Fibroblast of villous mesenchyme (primary cell): Measurements from ENCODE around the gene RSPH4A. TPM values are rescaled to one million over a fixed set of nuclear protein-coding genes. Genes with fewer than 3 reads are reported as not detected.

Experiments
- DNase-seq: peaks from one replicate; pipeline ENCODE4 v3.0.0-alpha.2; 2010; ENCODE audit warnings: low read depth
- H3K4me3 ChIP-seq: 2 replicates; pipeline ENCODE4 v1.5.1; 2011; ENCODE audit warnings: low read depth, mild to moderate bottlenecking, low read length
- CTCF ChIP-seq: IDR thresholded peaks from 2 replicates; pipeline ENCODE4 v1.5.1; 2012; ENCODE audit warnings: low read depth, mild to moderate bottlenecking, low read length; ENCODE audit not compliant: insufficient read depth
- total RNA-seq: library from RNA; depleted of rRNA; stranded (reverse); fragments of >200 nt; gene quantifications from 2 replicates; pipeline ENCODE4 v1.2.3, GENCODE V29; 2012

Gene RSPH4A
- total RNA-seq, 1 donor: under 0.01 TPM

DNA sequence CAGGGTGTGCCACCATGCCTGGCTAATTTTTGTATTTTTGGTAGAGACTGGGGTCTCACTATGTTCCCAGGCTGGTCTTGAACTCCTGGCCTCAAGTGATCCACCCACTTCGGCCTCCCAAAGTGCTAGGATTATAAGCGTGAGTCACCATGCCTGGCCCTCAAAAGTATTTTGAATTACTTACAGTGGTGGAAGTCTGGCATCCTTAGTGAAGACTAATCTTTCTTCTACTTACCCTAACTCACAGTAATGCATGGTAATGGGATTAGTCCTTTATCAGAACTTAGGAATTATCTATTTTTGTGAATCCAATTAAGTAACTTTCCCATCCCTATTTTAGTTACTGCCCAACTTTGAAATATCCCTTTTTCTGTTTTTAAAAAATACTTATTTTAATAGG lies 41.1 kb upstream of the RSPH4A start:
- H3K4me3 ChIP-seq: no peak overlapping the region
- no peak for TF ChIP-seq CTCF
- DNase-seq: no peak

- no peak for DNase-seq
- TF ChIP-seq CTCF: no peak
- no peak overlapping the region for H3K4me3 ChIP-seq
Measured at GRCh38 chr6:116577486-116577885, 38.8 kb upstream of the RSPH4A start.

DNA sequence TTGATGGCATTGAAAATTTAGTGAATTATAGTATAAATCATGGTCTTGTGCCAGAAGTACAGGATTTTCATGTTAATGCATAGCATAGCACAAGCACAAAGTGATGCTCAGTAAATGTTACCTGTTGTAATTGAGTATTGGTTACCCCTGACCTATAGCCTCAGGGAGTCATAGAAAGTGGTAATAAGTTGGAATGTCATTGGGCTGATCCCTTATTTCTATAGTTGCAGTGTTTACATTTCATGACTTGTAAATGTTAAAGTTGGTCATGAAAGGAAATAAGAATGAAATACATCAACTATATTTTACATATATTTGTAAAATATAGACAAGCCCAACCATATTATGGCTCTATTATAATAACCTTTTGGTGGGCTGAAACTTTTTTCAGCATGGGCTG lies 37.9 kb upstream of the RSPH4A start:
- H3K4me3 ChIP-seq: no peak overlapping the region
- DNase-seq: no peak
- TF ChIP-seq CTCF: no peak

DNA sequence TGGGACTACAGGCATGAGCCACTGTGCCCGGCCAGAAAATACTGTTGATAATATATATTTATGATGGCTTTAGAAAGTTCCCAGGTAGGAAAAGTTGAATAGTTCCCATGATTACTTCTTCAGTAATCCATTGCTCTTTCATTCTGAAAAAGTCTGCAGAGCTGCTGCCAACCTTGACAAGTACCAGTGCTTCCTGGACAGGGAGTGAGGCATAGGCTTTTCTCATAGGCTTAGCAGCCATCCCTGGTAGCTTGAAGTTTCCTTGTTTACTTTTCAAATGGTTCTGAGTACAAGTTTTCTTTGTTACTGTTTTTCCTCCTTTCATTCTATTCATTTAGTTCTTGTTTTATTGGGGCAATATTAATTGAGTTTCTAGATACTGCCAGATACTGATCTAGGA lies 37.1 kb upstream of the RSPH4A start:
- peak; percentile 67 for DNase-seq
- no peak for TF ChIP-seq CTCF

DNA sequence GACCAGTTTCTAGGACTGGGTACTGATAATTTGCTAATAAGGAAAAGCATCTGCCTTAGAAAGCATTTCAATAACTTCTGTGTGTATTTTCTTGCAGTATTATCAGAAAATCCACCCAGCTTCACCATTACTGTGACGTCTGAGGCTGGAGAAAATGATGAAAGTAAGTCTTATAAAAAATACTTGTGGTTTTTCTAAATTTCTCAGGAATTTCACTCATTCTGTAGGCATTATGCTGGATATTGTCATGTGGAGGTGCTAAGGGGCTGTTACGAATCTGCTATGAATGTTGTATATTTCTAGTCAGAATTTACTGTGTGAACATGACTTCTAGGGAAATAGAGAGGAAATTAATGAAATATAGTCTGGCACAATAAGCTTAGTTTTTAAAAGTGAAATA lies 36.1 kb upstream of the RSPH4A start:
- DNase-seq: peak; percentile 82
- H3K4me3 ChIP-seq: no peak overlapping the region
- TF ChIP-seq CTCF: no peak

More for the DNA sequence above, 37.1 kb upstream of the RSPH4A start:
- H3K4me3 ChIP-seq: no peak overlapping the region

DNA sequence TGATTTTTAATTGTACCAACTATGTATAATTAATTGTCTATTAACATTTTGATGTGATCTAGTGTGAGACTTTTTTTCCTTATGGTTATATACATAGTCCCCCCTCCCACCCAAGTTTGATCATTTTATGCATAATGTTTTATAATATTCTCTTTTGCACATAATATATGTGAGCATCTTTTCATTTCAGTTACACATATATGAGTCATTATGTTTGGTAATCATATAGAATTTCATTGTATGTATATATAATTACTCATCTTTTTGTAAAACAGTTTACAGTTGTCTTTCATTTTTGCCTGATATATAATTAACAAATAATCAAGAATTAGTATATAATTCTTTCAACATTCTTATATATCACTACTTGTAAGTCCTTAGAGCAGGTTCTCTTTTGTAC lies 30.0 kb upstream of the RSPH4A start:
- no peak for TF ChIP-seq CTCF

DNA sequence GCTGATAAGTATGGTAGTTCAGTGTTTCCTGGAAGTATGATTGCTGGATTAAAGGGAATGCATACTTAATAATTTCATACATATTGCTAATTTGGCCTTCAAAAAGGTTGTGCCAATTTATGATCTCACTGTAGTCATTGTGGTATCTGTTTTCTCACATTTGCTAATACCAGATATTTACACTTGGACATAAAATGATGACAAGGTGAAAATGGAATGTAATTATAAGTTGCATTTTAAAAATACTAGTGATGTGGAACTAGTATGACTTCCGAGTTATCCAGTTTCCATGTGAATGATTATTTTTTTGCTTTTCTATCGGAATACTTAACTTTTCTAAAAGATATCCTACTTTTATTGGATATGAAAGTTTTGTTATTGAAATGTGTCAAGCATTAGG lies 29.5 kb upstream of the RSPH4A start:
- DNase-seq: no peak
- no peak for TF ChIP-seq CTCF
- H3K4me3 ChIP-seq: no peak overlapping the region

More for the DNA sequence above, 30.0 kb upstream of the RSPH4A start:
- no peak overlapping the region for H3K4me3 ChIP-seq
- DNase-seq: no peak
